Amniotic stem cell (primary cell): Measurements from ENCODE around the gene MPP1.

Experiments used
- DNase-seq: peaks from one replicate; lab custom pipeline; 2025; lab: John Stamatoyannopoulos, UW

The MPP1 gene

GRCh38 chrX:154731881-154732280 lies 73.4 kb downstream of the MPP1 start:
- DNase-seq: no peak

DNA sequence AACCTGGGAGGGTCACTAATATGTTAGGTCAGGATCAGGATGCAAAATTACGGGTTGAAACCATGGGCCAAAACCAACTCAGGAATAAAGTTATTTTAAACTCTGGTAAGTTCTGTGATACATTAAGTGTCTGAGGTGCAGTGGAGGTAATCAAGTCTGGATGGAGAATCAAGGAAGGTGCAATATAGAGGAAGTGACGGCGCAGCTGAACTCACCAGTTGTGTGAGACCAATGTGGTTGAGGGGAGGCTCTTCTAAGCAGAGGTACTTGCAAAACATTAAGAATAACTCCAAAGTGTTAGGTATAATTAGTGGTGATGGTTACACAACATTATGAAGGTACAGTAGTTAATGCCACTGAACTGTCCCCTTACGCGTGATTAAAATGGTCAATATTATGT lies 74.1 kb downstream of the MPP1 start:
- DNase-seq: no peak

GRCh38 chrX:154730253-154730891 lies 74.9 kb downstream of the MPP1 start:
- no peak for DNase-seq

DNA sequence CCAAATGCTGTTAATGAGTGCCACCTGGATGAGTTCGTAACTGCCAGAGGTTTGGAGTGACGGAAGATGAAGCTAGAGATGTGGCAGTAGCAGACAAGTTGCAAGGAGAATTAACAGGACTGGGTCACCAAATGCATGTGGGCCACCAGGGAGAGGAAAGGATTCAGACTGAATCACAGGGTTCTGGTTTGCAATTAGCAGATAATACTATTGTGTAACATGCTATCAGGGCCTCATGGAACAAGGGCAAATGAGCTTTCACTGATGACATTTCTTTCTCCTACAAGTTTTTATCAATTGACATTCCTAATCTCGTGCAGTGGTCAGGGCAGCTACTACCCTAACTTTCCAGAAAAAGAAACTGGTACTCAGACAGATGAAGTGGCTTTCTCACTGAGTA lies 75.8 kb downstream of the MPP1 start:
- DNase-seq: no peak
